GM18909 (cell line): ENCODE measurements around the gene VSX2.
"Not testable (repeated sequence)": the region's sequence is repeated elsewhere in the genome, so short reads cannot be mapped to it uniquely, and the experiment has no call there.

ENCODE experiments used
- ATAC-seq: cut with Tn5 transposase; IDR thresholded peaks from one replicate; pipeline ENCODE4 v1.9.1; 2021; ENCODE audit warnings: mild to moderate bottlenecking; ENCODE audit not compliant: unreplicated experiment, poor library complexity

VSX2 gene

DNA sequence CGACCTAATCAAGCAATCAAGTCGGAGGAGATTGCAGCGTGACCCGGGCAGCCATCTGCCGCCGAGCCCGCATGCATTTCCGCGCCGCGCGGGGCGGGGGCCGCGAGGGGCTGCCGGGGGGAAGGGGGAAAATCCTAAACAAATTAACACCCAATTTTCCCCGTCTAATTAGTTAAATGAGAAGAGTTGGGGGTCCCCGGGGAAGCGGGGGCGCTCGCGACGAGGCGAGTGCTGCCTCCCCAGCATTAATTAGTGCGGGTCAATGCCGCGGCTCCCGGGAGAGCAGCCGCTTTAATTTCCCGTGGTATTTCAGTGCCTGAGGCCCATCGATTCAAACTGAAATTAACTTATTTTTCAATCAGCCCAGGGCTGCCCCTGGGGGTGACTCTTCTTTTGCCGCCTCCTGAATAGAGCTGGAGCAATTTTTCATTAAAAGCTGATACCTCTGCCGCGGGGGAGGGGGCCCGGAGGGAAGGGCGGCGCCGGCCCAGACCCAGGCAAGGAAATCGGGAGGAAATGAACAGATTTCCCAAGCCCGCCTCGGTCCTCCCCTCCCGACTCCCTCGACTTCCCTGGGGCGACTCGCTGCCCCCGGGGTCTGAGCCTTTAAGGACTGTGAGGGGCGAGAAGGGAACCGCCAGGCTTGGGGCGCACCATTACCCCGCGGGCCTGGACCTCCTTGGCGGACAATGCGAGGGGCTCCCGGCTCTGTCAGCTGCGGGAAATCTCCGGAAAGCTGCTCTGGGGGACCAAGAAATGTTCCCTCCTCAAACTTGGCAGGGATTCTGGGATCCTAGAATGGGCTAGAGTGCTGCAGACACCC, 18.9 kb downstream of the VSX2 start:
- ATAC-seq, result no peak

DNA sequence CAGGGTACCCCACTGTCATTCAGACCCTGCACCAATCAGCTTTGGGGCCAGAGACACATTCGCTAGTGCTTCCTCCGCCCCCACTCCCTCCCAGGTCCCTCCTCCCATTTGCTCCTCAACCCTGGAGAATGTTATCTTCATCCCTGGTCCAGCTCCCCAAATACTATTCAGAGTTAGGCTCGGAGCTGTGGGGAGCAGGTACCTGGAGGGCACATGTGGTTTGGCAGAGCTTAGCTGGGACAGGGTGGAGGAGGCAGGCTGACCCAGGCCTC, 19.5 kb downstream of the VSX2 start:
- no peak for ATAC-seq

DNA sequence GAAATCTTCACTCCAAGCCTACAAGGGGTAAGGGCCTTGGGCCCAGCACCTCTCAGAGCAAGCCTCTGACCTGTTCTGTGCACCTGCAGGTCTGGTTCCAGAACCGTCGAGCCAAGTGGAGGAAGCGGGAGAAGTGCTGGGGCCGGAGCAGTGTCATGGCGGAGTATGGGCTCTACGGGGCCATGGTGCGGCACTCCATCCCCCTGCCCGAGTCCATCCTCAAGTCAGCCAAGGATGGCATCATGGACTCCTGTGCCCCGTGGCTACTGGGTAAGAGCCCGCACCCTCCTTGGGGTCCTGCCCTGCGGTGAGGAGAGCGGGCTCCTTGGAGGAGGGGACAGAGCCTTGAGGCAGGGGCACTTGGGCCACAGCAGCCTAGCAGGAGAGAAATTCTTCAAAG, 20.3 kb downstream of the VSX2 start:
- ATAC-seq, result no peak

DNA sequence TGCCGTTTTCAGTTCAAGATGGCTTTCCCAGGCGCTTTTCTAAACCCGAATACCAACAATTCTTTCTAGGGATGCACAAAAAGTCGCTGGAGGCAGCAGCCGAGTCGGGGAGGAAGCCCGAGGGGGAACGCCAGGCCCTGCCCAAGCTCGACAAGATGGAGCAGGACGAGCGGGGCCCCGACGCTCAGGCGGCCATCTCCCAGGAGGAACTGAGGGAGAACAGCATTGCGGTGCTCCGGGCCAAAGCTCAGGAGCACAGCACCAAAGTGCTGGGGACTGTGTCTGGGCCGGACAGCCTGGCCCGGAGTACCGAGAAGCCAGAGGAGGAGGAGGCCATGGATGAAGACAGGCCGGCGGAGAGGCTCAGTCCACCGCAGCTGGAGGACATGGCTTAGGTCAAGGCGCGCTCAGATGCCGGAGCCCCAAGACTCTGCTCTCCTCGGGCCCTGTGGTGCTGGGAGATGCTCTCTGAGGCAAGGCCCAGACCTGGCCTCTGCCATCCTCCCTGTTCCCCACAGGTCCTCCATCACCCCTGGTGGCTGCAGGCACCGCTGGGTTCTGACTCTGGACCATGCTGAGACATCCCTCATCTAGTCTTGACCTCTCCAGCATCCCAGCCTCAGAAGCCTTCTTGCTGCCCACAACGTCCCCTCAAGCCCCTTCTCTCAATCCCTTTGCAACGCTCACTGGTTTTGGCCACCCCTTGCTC, 21.4 kb downstream of the VSX2 start:
- ATAC-seq, result no peak

DNA sequence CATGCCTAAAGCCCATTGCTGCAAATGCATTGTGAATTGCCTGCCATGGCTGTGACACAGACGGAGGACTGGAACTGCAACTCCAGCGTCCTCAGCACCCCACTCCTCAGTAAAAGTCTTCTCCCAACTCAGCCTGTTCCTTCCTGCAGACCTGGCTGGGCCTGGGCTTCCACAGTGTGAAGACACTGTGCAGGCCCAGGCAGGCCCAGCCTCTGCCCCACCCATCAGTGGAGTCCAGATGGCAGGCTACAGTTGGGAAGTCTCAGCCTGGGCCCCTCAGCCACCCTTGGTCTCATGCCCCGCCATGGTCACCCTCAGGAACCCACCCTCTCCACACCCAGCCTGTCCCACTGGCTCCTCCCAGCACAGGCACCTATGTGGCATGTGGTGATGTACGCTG, 22.0 kb downstream of the VSX2 start:
- no peak for ATAC-seq

DNA sequence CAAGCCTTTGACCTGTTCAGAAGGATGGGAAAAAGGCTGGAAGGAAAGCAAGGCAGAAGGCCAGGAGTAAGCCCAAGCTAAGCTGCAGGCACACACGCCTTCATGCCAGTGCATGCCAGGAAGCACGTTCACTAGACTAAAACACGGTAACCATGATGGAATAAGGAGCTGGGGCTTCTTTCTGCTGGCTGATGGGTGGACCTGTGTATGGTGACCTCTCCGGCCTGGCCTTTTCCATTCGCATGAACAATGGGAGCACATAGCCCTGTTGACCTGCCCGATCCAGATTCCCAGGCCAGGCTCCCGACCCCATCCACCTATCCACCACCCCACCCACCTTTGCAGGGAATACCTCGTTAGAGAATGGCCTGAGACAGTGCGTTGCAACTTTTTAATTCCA, 22.8 kb downstream of the VSX2 start:
- ATAC-seq, result no peak

DNA sequence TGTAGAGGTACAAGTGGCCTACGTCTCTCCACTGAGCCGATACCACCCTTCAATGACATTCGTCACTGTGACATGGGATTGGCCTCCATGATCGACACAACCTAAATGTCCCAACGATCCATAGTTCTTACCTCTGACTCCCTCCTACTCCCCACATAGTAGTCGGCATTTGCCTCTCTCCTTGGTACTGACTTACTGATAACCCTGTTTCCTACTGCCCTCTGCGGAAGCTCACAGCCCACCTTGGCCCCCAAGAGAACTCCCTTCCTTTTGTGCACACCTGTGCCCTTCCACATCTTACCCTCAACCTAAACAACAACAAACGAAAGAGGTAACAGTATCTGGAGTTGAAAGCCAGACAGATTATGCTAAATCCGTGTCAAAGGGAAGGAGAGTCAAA, 23.9 kb downstream of the VSX2 start:
- ATAC-seq, result no peak

DNA sequence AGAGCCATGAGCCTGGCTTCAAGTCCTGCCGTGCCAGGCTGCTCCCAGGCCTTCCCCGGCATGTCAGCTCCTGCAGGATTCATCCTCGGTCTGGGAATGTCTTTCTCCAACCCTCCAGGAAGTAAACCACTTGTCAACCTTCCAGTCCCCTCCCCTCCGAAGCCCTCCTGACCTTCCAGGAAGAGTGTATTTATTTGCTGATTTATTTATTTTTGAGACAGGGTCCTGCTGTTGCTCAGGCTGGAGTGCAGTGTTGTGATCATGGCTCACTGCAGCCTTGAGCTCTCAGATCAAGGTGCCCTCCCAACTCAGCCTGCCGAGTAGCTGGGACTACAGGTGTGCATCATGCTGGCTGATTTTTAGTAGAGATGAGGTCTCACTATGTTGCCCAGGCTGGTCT, 24.7 kb downstream of the VSX2 start:
- no peak for ATAC-seq

DNA sequence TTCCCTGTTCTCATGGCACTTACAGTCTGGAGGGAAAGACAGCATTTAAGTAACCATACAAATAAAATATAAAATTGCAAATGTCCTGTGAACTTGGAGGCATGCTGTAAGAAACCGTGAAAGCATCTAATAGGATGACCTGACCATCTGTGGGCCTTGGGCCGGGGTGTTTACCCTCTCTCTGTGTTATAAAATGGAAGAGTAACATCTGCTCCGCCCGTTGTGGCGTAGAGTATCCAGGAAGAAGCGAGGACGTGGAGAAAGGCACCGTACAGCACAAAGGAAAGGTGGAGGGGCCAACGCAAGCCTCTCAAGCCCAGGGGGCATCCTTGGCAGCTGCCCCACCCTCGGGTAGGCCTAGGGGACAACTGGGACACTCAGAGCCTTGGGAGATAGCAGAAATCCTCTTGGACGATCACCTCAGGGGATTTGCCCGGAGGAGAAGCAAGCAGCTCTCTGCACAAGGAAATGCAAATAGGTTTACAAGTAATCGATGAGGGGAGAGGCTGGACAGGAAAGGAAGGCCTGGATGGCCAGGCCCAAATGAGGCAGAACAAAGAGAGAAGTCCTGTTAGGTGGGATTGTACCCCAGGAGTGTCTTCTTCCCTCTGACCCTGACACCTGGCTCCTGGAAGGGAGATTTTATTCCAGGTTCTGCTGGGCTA, 26.2 kb downstream of the VSX2 start:
- no peak for ATAC-seq

DNA sequence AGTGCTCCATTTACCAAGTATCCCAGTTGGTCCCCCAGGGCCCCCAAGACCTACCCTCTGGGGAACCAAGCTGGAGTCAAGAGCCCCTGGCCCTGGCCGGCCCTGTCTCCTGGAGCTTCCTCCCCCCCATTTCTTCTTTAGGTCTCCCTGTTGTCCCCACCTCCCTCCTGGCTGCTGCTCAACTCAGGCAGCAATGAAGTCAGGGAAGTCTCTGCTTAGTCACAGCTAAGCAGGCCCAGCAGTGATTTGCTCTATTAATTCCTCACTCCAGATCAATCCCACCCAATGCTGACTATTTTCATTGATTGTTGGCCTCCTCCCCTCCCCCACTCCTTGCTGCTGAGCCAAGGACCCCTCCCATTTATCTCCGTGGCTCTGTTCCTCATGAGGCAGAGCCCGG, 28.3 kb downstream of the VSX2 start:
- ATAC-seq, result no peak

DNA sequence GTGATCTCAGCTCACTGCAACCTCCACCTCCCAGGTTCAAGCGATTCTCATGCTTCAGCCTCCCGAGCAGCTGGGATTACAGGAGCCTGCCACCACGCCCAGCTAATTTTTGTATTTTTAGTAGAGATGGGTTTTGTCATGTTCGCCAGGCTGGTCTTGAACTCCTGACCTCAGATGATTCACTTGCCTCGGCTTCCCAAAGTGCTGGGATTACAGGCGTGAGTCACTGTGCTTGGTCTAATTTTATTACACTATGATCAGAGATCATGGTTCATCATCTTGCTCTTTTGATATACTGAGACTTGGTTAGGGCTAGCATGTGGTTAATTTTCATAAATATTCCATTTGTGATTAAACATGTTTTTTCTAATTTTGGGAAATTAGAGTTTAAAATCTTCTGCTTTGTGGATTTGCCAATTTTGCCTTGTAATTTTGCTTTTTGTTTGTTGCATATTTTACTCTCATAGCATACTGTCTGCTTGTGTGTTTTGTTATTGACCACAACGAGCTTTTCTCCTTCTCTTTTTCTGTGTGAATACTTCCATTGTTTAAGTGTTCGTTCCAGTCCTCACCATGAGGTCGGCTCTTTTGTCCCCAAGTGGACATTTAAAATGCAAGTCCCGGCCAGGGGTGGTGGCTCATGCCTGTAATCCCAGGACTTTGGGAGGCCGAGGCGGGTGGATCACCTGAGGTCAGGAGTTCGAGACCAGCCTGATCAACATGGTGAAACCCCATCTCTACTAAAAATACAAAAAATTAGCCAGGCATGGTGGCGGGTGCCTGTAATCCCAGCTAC, 31.3 kb downstream of the VSX2 start:
- not testable (repeated sequence) for ATAC-seq

DNA sequence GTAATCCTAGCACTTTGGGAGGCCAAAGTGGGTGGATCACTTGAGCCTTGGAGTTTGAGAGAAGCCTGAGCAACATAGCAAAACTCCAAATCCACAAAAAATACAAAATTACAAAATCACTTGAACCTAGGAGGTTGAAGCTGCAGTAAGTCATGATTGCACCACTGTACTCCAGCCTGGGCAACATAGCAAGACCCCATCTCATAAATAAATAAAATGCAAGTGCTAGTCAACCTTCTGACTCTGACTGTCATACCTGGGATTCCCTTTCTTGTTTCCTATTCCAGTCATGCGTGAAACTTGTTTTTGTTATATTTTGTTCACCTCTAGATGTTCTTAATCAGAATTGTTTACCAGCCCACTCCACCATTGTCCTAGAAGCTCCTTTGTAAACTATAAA, 32.1 kb downstream of the VSX2 start:
- ATAC-seq, result no peak

DNA sequence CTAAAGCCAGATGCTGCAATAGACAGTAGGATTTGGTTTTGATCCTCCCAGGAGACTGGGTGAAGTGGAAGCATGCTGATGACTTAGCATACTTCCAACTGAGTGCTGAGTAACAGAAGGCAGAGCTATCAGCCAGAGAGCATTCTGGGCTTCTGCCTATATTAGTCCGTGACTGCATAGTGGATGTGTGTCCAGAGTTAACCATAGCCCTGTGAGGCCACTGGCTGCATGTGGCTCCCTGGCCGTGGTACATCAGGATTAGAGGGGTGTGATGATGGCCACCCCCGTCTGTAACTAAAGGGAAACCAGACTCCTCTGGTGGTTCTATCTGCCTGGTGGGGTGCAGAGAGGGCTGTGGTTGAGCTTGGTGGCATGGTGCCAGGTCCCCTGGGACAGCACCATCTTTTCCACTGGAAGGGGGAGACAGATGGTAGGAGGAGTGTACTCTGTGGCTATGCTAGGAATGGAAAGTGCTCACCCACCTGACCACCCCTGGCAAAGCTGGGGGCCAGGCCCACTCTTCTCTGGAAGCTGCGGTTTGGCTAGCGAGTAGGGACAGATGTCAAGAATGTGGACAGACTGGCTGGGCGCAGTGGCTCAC, 36.1 kb downstream of the VSX2 start:
- ATAC-seq, result no peak

DNA sequence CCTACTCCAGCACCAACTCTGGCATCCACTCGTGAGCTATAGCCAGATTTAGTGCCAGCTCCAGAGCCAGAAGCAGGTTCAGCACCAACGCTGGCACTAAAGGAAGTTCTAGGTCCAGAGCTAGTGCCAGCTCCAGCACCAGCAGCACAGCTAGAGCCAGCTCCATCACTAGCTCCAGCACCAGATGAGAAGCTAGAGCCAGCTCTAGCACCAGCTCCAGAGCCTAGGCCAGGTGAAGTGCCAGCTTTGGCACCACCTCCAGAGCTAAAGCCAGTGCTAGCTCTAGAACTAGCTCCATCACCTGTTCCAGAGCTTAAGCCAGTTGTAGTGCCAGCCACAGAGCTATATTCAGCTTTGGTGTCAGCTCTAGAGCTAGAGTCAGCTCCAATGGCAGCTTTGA, 38.8 kb downstream of the VSX2 start:
- ATAC-seq, result no peak

DNA sequence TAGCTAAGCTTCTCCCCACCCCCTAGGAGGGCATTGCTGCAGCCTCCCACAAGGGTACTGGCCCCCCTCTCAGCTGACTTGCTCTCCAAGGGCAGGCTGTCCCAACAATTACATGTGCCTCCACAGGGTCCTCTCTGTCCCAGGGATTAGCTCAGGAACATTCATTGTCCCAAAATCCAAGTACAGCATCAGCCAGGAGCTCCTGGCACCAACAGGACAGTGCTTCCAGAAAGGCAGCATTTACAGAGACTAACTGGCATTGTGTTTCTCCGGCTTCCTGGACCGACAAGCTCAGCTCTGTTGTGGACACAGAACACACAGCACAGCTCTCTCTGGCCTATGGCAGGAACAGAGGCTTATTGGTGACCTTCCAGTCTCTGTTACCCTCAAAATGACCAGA, 41.8 kb downstream of the VSX2 start:
- no peak for ATAC-seq

DNA sequence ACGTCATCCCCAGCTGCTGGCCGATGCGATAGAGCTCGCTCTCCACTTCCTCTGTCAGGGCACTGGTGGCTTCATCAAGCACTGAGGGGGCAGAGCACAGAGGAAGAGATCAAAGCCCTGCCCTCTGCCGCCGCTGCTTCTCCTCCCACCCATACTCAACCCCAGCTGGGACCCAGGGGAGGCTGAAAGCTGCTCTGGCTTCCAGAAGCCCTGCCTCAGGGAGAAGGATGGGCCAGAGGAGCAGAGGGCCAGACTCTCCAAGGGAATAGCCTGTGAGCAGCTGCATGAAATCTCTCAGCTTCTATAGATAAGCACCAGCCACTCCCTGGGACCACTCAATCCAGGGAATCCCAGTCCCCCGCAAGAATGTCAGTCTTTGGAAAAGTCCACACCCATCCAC, 47.5 kb downstream of the VSX2 start:
- no peak for ATAC-seq

DNA sequence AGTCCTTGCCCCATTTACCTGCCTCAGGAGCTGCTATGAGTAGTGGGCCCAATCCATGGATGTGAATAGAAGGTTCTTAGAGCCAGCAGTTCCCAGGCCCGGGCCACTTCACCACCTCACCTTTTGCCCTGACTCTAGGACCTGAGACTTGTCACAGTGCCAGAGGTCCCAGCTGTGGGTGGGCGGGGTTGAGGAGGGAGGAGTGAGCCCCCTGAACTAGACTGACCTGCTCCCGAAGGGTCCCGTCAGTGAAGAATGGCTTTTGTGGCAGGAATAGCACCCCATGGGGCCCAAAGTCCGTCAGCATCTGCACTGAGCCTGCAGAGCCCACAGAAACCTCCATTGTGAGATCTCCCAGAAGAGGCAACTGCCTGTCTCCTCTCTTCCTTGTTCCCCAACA, 50.6 kb downstream of the VSX2 start:
- no peak for ATAC-seq

DNA sequence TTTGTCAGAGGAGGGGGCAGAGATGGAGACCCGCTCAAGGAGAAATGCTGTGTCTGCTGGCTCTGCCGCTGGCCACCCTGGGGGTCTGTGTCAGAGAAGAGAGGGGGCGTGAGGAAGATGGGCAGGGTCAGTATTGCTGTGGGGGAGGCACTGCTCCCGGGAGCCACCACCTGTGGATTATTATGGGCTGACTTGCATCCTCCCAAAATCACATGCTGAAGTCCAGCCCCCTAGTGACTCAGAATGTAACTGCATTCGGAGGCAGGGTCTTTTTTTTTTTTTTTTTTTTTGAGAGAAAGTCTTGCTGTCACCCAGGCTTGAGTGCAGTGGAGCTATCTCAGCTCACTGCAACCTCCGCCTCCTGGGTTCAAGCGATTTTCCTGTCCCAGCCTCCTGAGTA, 51.2 kb downstream of the VSX2 start:
- ATAC-seq, result no peak

DNA sequence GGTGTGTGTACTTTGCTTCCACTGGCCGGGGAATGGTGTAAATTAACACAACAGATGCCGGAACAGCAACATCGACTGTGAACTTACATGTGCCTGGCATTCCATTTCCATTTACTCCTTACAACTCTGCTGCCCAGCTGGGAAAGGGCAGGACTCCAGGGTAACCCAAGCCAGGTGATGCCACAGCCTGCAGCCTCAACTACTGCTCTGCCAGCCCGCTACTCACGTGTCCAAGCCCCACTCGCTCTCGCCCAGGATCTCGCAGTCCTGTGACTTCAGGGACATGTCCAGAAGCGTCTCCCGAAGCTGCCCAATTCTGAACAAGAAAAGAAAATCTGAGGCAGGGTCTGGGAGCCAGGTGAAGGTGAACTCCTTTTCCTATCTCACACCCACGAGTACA, 52.8 kb downstream of the VSX2 start:
- ATAC-seq, result no peak

DNA sequence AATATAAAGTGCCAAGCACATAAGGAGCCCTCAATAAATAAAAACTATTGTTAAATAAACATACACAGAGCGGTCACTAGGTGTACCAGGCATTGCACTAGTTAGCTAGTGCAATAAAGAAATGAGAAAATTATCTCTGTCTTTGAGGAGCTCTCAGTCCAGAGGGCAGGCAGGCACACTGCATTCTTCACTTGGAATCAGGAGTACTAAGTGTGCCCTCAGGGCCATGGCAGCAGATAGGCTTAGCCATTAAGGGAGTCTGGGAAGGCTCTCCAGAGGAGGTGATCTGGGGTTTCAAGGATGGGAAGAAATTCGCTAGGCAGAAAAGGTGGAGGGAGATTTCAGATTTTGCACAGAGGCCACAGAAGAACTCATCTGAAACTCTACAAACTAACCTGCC, 54.4 kb downstream of the VSX2 start:
- ATAC-seq, result no peak

DNA sequence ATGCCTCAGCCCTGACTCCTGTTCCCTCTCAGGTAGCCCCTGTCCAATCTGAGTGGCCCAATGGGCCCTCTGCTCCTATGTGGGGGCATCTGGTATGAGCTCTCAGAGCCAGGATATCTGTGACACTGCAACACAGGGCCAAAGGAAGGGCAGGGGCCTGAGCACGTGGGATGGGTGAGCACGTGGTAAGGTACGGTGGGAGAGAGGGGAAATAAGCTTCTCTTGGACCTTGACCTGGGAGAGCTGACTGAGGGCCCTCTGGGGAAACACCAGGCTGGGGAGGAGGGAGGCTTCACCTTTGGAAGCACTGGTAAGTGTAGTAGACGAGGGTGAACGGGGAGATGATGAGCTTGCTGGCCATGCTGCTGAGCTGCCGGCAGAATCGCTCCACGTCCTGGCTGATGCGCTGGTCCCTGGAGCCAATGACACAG, 56.8 kb downstream of the VSX2 start:
- no peak for ATAC-seq
